GM12801 (cell line): ENCODE data around the gene RDH5.

Source experiments
- TF ChIP-seq, protein P1 (sequence below): IDR thresholded peaks from one replicate; pipeline ENCODE4 v1.5.1; 2011; ENCODE audit warnings: control low read depth; ENCODE audit not compliant: insufficient read length; ENCODE audit errors: extremely low read depth

The RDH5 gene

GRCh38 chr12:55682087-55682796 is 38.0 kb upstream of the RDH5 start:
- TF ChIP-seq, protein P1, sequence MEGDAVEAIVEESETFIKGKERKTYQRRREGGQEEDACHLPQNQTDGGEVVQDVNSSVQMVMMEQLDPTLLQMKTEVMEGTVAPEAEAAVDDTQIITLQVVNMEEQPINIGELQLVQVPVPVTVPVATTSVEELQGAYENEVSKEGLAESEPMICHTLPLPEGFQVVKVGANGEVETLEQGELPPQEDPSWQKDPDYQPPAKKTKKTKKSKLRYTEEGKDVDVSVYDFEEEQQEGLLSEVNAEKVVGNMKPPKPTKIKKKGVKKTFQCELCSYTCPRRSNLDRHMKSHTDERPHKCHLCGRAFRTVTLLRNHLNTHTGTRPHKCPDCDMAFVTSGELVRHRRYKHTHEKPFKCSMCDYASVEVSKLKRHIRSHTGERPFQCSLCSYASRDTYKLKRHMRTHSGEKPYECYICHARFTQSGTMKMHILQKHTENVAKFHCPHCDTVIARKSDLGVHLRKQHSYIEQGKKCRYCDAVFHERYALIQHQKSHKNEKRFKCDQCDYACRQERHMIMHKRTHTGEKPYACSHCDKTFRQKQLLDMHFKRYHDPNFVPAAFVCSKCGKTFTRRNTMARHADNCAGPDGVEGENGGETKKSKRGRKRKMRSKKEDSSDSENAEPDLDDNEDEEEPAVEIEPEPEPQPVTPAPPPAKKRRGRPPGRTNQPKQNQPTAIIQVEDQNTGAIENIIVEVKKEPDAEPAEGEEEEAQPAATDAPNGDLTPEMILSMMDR: no peak

- TF ChIP-seq, protein P1: no peak
Observed at GRCh38 chr12:55683676-55684075, 36.5 kb upstream of the RDH5 start.

DNA sequence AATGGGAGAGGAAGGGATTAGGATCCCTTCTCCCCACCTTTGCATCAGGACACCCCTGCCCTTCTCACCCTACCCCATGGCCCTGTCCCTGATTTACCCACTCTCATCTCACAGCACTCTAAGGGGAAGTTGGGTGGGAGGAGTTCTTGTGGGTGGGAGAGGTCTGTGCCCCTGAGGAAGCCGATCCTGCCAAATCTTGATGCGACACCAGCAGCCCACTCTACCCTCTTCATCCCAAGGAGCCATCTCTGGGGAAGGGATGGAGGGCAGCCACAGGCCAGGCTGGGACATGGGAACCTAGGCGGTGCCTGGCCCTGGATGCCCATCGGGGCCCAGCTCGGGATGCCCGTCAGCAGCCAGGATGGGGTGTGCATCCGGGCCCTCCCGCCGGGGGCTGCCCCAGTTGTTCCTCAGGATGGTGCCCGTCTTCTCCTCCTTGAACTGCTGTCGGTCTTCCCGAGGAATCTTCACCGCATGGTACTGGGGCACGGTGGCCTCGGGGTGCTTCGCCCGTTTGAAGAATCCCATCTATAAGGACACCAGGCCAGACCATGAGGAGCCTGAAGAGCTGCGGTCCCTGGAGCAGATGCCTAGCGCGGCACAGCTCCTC is 35.3 kb upstream of the RDH5 start:
- TF ChIP-seq, protein P1: no peak

GRCh38 chr12:55685671-55686070 is 34.5 kb upstream of the RDH5 start:
- TF ChIP-seq, protein P1: no peak

GRCh38 chr12:55686366-55687010 is 33.7 kb upstream of the RDH5 start:
- TF ChIP-seq, protein P1: no peak

GRCh38 chr12:55687746-55688145 is 32.4 kb upstream of the RDH5 start:
- TF ChIP-seq, protein P1: no peak
